CD4-positive, alpha-beta T cell (primary cell): ENCODE measurements around the gene FAM187B. TPM values are rescaled to one million over a fixed set of nuclear protein-coding genes. Genes with fewer than 3 reads are reported as not detected.
A peak's percentile ranks its signal among the peaks of the same experiment; 100 is the strongest.
"Not testable (repeated sequence)": the region's sequence is repeated elsewhere in the genome, so short reads cannot be mapped to it uniquely, and the experiment has no call there.

Experiments used
- ATAC-seq: fragments of 200-7000 bp; cut with Tn5 transposase; one replicate; pipeline ENCODE4 v1.10.0; 2022; ENCODE audit warnings: mild to moderate bottlenecking; ENCODE audit not compliant: poor library complexity
- CTCF ChIA-PET: fragments of 350-600 bp; sonication (Branson Sonifier 250); formaldehyde crosslinking; loops from one replicate; lab custom pipeline; 2021; ENCODE audit warnings: antibody characterized with exemption, inconsistent platforms; lab: Charles Lee
- POLR2A ChIA-PET: fragments of 350-600 bp; sonication (Branson Sonifier 250); formaldehyde crosslinking; loops from one replicate; lab custom pipeline; 2021; ENCODE audit warnings: antibody characterized with exemption, inconsistent platforms; lab: Charles Lee
- DNase-seq, 14 experiments: peaks; one replicate each; pipeline ENCODE4 v3.0.0-alpha.2; 2013 to 2020; ENCODE audit warnings: mixed read lengths in 2 of 14
- H3K27ac ChIP-seq, 2 donors: one replicate each; pipeline versions ENCODE4 v1.5.1 to v1.7.0; 2013; ENCODE audit warnings: low read length in 2 of 2, low read depth in 1 of 2, mild to moderate bottlenecking in 1 of 2
- H3K27me3 ChIP-seq, 2 experiments: 1 replicate in 1 of 2; 2 replicates in 1 of 2; pipeline versions ENCODE4 v1.6.1 to v1.7.0; 2013; ENCODE audit warnings: low read length in 2 of 2, control low read depth in 1 of 2, mild to moderate bottlenecking in 1 of 2, moderate library complexity in 1 of 2; ENCODE audit not compliant: insufficient read depth in 2 of 2, control insufficient read depth in 1 of 2
- H3K36me3 ChIP-seq: one replicate; pipeline ENCODE4 v1.6.1; 2013; ENCODE audit warnings: low read length, control low read depth; ENCODE audit not compliant: insufficient read depth
- H3K4me1 ChIP-seq: one replicate; pipeline ENCODE4 v1.6.1; 2013; ENCODE audit warnings: low read length, control low read depth; ENCODE audit not compliant: insufficient read depth
- H3K4me3 ChIP-seq: one replicate; pipeline ENCODE4 v1.5.1; 2013; ENCODE audit warnings: mild to moderate bottlenecking, low read length, moderate library complexity
- H3K9me3 ChIP-seq, 2 experiments: 1 replicate in 1 of 2; 2 replicates in 1 of 2; pipeline versions ENCODE4 v1.6.1 to v1.7.0; 2013; ENCODE audit warnings: low read length in 2 of 2, mild to moderate bottlenecking in 2 of 2, control low read depth in 1 of 2, moderate library complexity in 1 of 2; ENCODE audit not compliant: control insufficient read depth in 1 of 2, insufficient read depth in 1 of 2
- H3K27ac Mint-ChIP-seq: one replicate; pipeline ENCODE4 v1.8.0; 2020; ENCODE audit warnings: mixed read lengths
- H3K27me3 Mint-ChIP-seq: one replicate; pipeline ENCODE4 v1.8.0; 2021; ENCODE audit warnings: mixed read lengths
- H3K36me3 Mint-ChIP-seq: one replicate; pipeline ENCODE4 v1.8.0; 2021; ENCODE audit warnings: low read depth, mixed read lengths
- H3K4me1 Mint-ChIP-seq: one replicate; pipeline ENCODE4 v1.8.0; 2021; ENCODE audit warnings: low read depth, mixed read lengths
- H3K4me3 Mint-ChIP-seq: one replicate; pipeline ENCODE4 v1.8.0; 2020; ENCODE audit warnings: mild to moderate bottlenecking, mixed read lengths
- H3K9me3 Mint-ChIP-seq: one replicate; pipeline ENCODE4 v1.8.0; 2020; ENCODE audit warnings: mixed read lengths
- intact Hi-C, 2 experiments: fragments of 100-400 bp; cut with DNase I in 1 of 2; cut with micrococcal nuclease in 1 of 2; formaldehyde crosslinking; loops; one replicate each; pipeline versions ENCODE4 v1.15.1 to v1.9.0; 2023 to 2025; cut with DNase I, micrococcal nuclease
- total RNA-seq, 174 experiments: library from RNA in 2 of 174; stranded (reverse) in 2 of 174; gene quantifications; one replicate each; pipeline ENCODE4 v1.2.3 and lab custom pipeline; 2021 to 2026
- TF ChIP-seq, protein P1 (sequence below): fragments of 200-600 bp; IDR thresholded peaks from one replicate; pipeline ENCODE4 v1.8.0; 2022; ENCODE audit warnings: antibody characterized with exemption, mild to moderate bottlenecking

Gene FAM187B
- total RNA-seq, 2 experiments from 2014 or later: not detected

DNA sequence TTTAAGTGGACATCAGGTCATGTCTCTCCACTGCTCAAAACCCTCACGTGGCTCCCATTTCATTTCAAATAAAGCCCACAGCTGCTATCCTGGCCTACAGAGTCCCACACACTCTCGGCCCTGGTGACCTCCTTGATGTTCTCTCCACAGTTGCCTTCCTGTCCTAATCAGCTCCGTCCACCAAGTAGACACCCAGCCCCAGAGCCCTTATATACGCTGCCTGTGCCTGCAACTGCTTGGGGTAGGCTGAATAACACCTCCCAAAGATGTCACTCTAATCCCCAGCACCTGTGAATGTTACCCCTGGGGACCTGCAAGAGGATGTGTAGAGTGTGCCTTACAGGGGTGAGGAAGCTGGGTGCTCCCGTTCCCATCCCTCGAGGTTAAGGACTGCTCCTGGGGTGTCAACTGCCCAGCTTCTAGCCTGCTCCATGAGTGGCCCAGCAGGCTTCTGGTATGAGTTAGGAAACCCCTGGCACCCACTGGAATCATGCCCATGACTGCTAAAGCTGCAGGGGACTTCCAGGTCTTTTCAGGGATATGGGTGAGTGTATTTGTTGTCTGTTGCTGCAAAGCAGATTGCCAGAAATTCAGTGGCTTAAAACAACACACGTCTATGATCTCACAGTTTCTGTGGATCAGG is 6.0 kb downstream of the FAM187B start:
- Histone ChIP-seq H3K9me3 (peaks cover 0 to 6% of the 10 kb centered on the region in 2 experiments), H3K4me3 (no peak overlapping the region), H3K27ac (no peak overlapping the region), H3K27me3 (no peaks in the 10 kb centered on the region), H3K4me1 (peaks cover 47% of the 10 kb centered on the region), H3K36me3 (no peaks in the 10 kb centered on the region)
- TF ChIP-seq, protein P1, sequence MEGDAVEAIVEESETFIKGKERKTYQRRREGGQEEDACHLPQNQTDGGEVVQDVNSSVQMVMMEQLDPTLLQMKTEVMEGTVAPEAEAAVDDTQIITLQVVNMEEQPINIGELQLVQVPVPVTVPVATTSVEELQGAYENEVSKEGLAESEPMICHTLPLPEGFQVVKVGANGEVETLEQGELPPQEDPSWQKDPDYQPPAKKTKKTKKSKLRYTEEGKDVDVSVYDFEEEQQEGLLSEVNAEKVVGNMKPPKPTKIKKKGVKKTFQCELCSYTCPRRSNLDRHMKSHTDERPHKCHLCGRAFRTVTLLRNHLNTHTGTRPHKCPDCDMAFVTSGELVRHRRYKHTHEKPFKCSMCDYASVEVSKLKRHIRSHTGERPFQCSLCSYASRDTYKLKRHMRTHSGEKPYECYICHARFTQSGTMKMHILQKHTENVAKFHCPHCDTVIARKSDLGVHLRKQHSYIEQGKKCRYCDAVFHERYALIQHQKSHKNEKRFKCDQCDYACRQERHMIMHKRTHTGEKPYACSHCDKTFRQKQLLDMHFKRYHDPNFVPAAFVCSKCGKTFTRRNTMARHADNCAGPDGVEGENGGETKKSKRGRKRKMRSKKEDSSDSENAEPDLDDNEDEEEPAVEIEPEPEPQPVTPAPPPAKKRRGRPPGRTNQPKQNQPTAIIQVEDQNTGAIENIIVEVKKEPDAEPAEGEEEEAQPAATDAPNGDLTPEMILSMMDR: no peak
- POLR2A ChIA-PET: interaction anchor here (1.4 to 2.0 kb wide), 2 partner anchors 11 to 18 kb away, joined by 3 to 6 read pairs; no protein-coding TSS in a partner anchor
- no peak overlapping the region for H3K4me3 Mint-ChIP-seq
- peaks cover 3% of the 10 kb centered on the region for H3K9me3 Mint-ChIP-seq
- peaks cover 35% of the 10 kb centered on the region for H3K4me1 Mint-ChIP-seq
- no peak for DNase-seq
- H3K36me3 Mint-ChIP-seq: no peaks in the 10 kb centered on the region
- no peak overlapping the region for H3K27ac Mint-ChIP-seq
- intact Hi-C loops: no loop called here
- no peak for ATAC-seq
- no peaks in the 10 kb centered on the region for H3K27me3 Mint-ChIP-seq
- CTCF ChIA-PET: interaction anchor here (0.9 kb wide), 1 partner anchor 10 kb away, joined by 3 read pairs; no protein-coding TSS in a partner anchor

DNA sequence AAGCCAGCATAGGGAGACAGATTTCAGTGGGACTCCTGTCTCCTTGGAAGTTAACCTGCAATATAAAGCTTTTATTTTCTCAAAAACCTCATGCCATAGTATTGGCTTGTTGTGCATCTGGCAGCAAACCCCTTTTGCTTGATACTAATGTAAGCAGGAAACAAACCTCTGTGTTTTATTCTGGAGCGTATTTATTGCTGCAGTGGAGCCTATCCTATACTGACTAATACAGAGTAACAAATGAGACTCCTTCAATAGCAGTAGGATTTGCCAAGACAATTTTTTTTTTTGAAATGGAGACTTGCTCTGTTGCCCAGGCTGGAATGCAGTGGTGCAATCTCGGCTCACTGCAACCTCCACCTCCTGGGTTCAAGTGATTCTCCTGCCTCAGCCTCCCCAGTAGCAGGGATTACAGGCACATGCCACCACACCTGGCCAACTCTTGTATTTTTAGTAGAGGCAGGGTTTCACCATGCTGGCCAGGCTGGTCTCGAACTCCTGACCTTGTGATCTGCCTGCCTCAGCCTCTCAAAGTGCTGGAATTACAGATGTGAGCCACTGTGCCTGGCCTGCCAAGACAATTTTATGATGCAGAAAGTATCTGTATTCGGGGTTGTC is 7.5 kb downstream of the FAM187B start:
- H3K36me3 Mint-ChIP-seq, DNase-seq, H3K27ac ChIP-seq, H3K9me3 Mint-ChIP-seq, H3K27me3 Mint-ChIP-seq, intact Hi-C loops, H3K27me3 ChIP-seq, H3K36me3 ChIP-seq, ATAC-seq, H3K4me3 ChIP-seq: not testable (repeated sequence)
- ChIA-PET CTCF (interaction anchor here (1.1 kb wide), 1 partner anchor 86 kb away, joined by 3 read pairs; the partner anchor contains the start of gene LGI4), POLR2A (interaction anchor here (1.4 kb wide), 1 partner anchor 9 kb away, joined by 8 read pairs; no protein-coding TSS in a partner anchor)
- H3K4me1 ChIP-seq: peaks cover 57% of the 10 kb centered on the region
- peaks cover 0 to 13% of the 10 kb centered on the region in 2 experiments for H3K9me3 ChIP-seq
- Mint-ChIP-seq H3K27ac (peak overlapping the region; percentile 32), H3K4me3 (peak overlapping the region; percentile 0), H3K4me1 (peaks cover 43% of the 10 kb centered on the region)

DNA sequence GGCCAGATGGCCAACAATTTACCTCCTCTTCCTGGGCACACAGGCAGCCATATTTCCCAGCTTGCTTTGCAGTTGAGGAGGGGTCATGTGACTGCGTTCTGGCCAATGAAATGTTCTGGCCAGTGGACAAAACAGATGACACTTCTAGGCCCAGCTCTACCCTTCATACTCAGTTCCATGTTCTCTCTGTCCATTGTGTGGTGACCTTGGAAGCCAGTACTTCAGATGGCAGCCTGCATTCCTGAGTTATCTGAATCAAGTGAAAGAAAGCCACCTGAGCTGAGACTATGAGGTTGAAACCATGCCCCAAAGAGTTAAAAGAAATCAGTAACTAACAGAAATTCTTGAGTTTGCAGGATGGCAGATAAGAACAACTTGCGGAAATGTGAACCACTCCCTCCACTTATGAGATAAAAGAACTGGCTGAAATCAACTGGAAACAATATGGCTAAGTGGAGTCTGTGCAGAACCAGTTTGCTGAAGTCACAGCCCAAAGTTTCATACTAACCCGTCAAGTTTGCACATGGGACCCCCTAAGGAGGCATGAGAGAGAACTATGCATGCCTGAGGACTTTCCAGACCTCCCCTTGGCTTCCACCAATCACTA is 8.1 kb downstream of the FAM187B start:
- Histone ChIP-seq H3K4me3 (no peak overlapping the region), H3K27me3 (no peaks in the 10 kb centered on the region), H3K4me1 (peaks cover 58% of the 10 kb centered on the region), H3K36me3 (no peaks in the 10 kb centered on the region), H3K9me3 (peaks cover 0 to 13% of the 10 kb centered on the region in 2 experiments), H3K27ac (no peak overlapping the region)
- ATAC-seq (peak; percentile 31), DNase-seq (no peak)
- CTCF ChIA-PET: interaction anchor here (1.1 kb wide), 1 partner anchor 85 kb away, joined by 3 read pairs; the partner anchor contains the start of gene LGI4
- peaks cover 43% of the 10 kb centered on the region for H3K4me1 Mint-ChIP-seq
- H3K27me3 Mint-ChIP-seq: no peaks in the 10 kb centered on the region
- TF ChIP-seq, protein P1: no peak
- H3K4me3 Mint-ChIP-seq: peak overlapping the region; percentile 0
- POLR2A ChIA-PET: interaction anchor here (1.4 kb wide), 1 partner anchor 9 kb away, joined by 8 read pairs; no protein-coding TSS in a partner anchor
- no peaks in the 10 kb centered on the region for H3K36me3 Mint-ChIP-seq
- intact Hi-C loops: no loop called here
- peak overlapping the region; percentile 32 for H3K27ac Mint-ChIP-seq
- H3K9me3 Mint-ChIP-seq: peaks cover 3% of the 10 kb centered on the region
